ENCODE results near the gene LARP1B.
"Not testable (repeated sequence)": the region's sequence is repeated elsewhere in the genome, so short reads cannot be mapped to it uniquely, and the experiment has no call there.

The LARP1B gene

DNA sequence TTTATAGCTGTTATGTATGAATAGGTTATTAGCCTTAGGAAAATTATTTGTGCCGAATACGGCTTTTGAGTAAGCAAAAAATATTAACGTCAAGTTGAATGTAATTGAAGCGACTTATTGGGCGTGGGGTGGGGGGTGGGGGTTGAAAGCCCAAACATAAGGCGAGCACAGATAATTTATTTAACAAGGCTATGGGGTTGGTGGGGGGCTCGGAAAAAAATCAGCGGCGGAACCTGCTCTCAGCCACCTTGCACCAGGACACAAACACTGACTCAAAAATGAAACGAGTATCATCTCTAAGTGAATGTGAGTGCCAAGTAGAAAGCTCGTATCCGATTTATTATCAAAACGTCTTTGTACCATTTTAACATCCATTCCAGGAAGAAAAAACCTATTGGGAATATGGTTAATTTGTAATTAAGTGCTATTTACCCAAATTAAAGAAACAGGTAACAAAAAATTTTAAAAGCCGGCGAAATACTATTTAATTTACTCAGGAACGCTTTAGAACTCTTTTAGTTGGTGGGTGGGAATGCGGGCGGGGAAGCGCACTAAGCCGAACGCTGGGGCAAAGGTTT lies 902 bp upstream of the LARP1B start:
- Histone ChIP-seq H3K4me1 (ENCODE audit: control insufficient read depth, insufficient read depth, low read length) (no peaks in the 10 kb centered on the region), H3K4me3 (ENCODE audit: low read depth, low read length) (peak overlapping the region; percentile 85), H3K27me3 (ENCODE audit: control insufficient read depth, insufficient read depth, low read length) (no peaks in the 10 kb centered on the region), H3K9me3 (ENCODE audit: control insufficient read depth, insufficient read depth, low read length) (no peaks in the 10 kb centered on the region), H3K36me3 (ENCODE audit: control insufficient read depth, insufficient read depth, low read length) (no peaks in the 10 kb centered on the region), H3K9ac (ENCODE audit: low read depth, low read length) (no peak overlapping the region)

DNA sequence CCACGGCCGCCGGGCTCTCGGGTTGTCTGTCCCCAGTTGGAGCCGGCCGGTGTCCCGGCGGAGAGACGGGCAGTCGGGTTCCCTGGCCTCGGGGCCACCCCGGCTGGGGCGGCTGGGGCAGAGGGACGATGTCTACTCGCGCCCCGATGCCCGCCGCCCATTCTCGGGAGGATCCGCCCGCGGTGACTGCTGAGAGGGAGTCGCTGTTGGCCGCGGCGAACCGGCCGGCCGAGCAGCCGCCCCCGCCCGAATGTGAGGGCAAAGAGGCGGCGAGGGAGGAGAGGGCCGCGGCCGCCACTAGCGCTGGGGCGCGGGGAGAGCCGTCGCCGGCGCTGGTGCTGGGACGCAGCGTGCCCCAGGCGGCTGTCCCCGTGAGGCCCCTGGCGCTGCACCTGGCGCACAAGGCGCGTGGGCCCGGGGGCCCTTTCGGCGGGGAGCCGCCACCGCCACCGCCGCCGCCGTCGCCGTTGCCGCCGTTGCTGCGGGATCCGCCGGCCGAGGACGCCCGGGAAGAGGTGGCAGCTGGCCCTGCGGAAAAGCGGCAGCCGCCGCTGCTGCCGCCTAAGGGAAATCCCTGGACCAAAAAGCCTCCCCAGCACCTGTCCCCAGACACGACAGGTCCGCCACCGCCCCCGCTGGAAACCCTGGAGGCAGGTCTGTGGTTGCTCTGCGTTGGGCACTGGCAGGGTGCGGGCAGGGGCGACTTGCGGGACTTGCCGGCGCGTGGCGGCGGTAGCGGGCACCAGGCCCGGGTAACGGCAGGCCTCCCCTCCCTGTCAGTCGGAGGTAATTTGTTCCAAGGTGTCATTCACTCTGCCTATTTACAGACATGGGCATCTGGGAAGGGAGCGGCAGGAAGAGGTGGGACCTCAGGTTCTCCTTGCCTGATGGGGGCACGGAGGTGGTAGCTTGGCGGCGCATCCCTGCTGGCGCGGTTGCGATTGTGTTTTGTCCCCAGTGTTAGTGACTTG lies 739 bp downstream of the LARP1B start:
- Histone ChIP-seq H3K36me3 (ENCODE audit: control insufficient read depth, insufficient read depth, low read length) (no peaks in the 10 kb centered on the region), H3K4me3 (ENCODE audit: low read depth, low read length) (peak overlapping the region; percentile 85), H3K9me3 (ENCODE audit: control insufficient read depth, insufficient read depth, low read length) (no peaks in the 10 kb centered on the region), H3K9ac (ENCODE audit: low read depth, low read length) (peak overlapping the region; percentile 16), H3K4me1 (ENCODE audit: control insufficient read depth, insufficient read depth, low read length) (no peaks in the 10 kb centered on the region), H3K27me3 (ENCODE audit: control insufficient read depth, insufficient read depth, low read length) (no peaks in the 10 kb centered on the region)

GRCh38 chr4:128066453-128066820 lies 5.3 kb downstream of the LARP1B start:
- not testable (repeated sequence) for H3K4me1 ChIP-seq (ENCODE audit: control insufficient read depth, insufficient read depth, low read length); H3K36me3 ChIP-seq (ENCODE audit: control insufficient read depth, insufficient read depth, low read length); H3K4me3 ChIP-seq (ENCODE audit: low read depth, low read length); H3K9me3 ChIP-seq (ENCODE audit: control insufficient read depth, insufficient read depth, low read length); H3K9ac ChIP-seq (ENCODE audit: low read depth, low read length); H3K27me3 ChIP-seq (ENCODE audit: control insufficient read depth, insufficient read depth, low read length)

GRCh38 chr4:128068918-128069317 lies 7.8 kb downstream of the LARP1B start:
- no peaks in the 10 kb centered on the region for H3K27me3 ChIP-seq (ENCODE audit: control insufficient read depth, insufficient read depth, low read length)

DNA sequence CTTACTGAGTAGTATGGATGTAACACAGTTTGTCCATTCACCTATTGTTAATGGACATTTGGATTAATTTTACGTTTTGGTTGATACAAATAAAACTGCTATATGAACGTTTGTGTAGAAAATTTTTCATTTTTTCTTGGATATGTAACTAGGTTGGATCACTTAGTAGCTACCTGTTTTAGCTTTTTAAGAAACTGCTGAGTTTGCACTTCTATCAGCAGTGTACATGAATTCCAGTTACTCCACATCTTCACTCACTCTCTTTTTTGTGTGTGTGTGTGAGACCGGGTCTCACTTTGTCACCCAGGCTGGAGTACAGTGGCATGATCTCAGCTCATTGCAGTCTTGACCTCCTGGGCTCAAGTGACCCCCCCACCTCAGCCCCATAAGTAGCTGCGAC lies 15.4 kb downstream of the LARP1B start:
- Histone ChIP-seq H3K9ac (ENCODE audit: low read depth, low read length) (no peak overlapping the region), H3K27me3 (ENCODE audit: control insufficient read depth, insufficient read depth, low read length) (no peaks in the 10 kb centered on the region), H3K9me3 (ENCODE audit: control insufficient read depth, insufficient read depth, low read length) (no peaks in the 10 kb centered on the region), H3K4me3 (ENCODE audit: low read depth, low read length) (no peak overlapping the region), H3K4me1 (ENCODE audit: control insufficient read depth, insufficient read depth, low read length) (no peaks in the 10 kb centered on the region), H3K36me3 (ENCODE audit: control insufficient read depth, insufficient read depth, low read length) (peaks cover 10% of the 10 kb centered on the region)

More at GRCh38 chr4:128068918-128069317, 7.8 kb downstream of the LARP1B start:
- no peak overlapping the region for H3K9ac ChIP-seq (ENCODE audit: low read depth, low read length)
- H3K9me3 ChIP-seq (ENCODE audit: control insufficient read depth, insufficient read depth, low read length) = no peaks in the 10 kb centered on the region
- H3K4me3 ChIP-seq (ENCODE audit: low read depth, low read length) = no peak overlapping the region
- H3K36me3 ChIP-seq (ENCODE audit: control insufficient read depth, insufficient read depth, low read length) = no peaks in the 10 kb centered on the region
- H3K4me1 ChIP-seq (ENCODE audit: control insufficient read depth, insufficient read depth, low read length) = no peaks in the 10 kb centered on the region

DNA sequence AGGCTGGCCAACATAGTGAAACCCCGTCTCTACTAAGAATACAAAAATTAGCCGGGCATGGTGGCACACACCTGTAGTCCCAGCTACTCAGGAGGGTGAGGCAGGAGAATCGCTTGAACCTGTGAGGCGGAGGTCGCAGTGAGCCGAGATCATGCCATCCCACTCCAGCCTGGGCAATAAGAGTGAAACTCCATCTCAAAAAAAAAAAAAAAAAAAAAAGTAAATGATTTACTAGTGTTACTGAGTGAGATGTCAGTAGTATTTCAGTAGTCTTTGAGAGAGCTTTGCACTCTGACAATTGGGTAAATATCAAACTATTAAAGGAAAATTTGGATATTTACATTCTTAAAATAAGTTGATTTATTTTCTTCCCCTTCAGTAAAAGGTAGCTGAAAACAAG lies 34.2 kb downstream of the LARP1B start:
- H3K27me3 ChIP-seq (ENCODE audit: control insufficient read depth, insufficient read depth, low read length); H3K36me3 ChIP-seq (ENCODE audit: control insufficient read depth, insufficient read depth, low read length); H3K4me3 ChIP-seq (ENCODE audit: low read depth, low read length); H3K9ac ChIP-seq (ENCODE audit: low read depth, low read length); H3K9me3 ChIP-seq (ENCODE audit: control insufficient read depth, insufficient read depth, low read length); H3K4me1 ChIP-seq (ENCODE audit: control insufficient read depth, insufficient read depth, low read length): not testable (repeated sequence)

GRCh38 chr4:128107766-128108165 lies 46.7 kb downstream of the LARP1B start:
- Histone ChIP-seq H3K27me3 (ENCODE audit: control insufficient read depth, insufficient read depth, low read length) (no peaks in the 10 kb centered on the region), H3K4me3 (ENCODE audit: low read depth, low read length) (no peak overlapping the region), H3K9ac (ENCODE audit: low read depth, low read length) (no peak overlapping the region), H3K4me1 (ENCODE audit: control insufficient read depth, insufficient read depth, low read length) (no peaks in the 10 kb centered on the region), H3K9me3 (ENCODE audit: control insufficient read depth, insufficient read depth, low read length) (no peaks in the 10 kb centered on the region), H3K36me3 (ENCODE audit: control insufficient read depth, insufficient read depth, low read length) (no peaks in the 10 kb centered on the region)

DNA sequence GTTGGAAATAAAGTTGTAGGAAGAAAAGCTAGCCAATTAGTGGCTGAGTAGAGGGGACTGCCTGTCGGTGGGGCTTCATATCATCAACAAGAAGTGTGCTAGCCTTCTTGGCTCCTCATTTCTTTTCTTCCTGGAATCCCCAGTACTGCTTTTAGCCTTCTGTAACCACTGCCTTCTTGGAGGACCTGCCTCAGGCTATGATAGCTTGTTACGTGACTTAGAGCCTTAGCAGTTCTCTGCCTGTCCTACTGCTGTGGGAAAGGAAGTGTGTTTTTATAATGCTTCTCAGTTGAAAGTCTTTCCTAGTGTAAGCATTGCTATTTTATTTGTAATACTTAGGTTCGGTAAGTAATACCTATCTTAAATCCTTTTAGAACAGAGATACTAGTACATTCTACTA lies 61.9 kb downstream of the LARP1B start:
- no peaks in the 10 kb centered on the region for H3K36me3 ChIP-seq (ENCODE audit: control insufficient read depth, insufficient read depth, low read length)

DNA sequence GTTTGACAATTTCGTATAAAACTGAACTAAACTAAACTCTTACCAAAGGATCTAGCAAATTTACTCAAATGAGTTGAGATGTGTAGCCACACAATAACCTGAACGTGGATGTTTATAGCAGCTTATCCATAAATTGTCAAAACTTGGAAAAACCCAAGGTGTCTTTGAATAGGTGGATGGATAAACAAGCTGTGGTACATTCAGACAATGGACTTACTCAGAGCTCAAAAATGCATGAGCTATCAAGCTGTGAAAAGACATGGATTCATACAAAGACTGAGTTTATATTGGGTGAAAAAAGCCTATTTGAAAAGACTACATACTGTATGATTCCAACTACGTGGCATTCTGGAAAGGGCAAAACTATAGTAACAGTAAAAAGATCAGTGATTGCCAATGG lies 69.5 kb downstream of the LARP1B start:
- H3K9ac ChIP-seq (ENCODE audit: low read depth, low read length) = no peak overlapping the region
- H3K4me3 ChIP-seq (ENCODE audit: low read depth, low read length) = no peak overlapping the region
- H3K27me3 ChIP-seq (ENCODE audit: control insufficient read depth, insufficient read depth, low read length) = no peaks in the 10 kb centered on the region
- H3K9me3 ChIP-seq (ENCODE audit: control insufficient read depth, insufficient read depth, low read length) = no peaks in the 10 kb centered on the region
- H3K4me1 ChIP-seq (ENCODE audit: control insufficient read depth, insufficient read depth, low read length) = no peaks in the 10 kb centered on the region
- no peaks in the 10 kb centered on the region for H3K36me3 ChIP-seq (ENCODE audit: control insufficient read depth, insufficient read depth, low read length)

More for the DNA sequence above, 61.9 kb downstream of the LARP1B start:
- Histone ChIP-seq H3K9me3 (ENCODE audit: control insufficient read depth, insufficient read depth, low read length) (no peaks in the 10 kb centered on the region), H3K4me3 (ENCODE audit: low read depth, low read length) (no peak overlapping the region), H3K4me1 (ENCODE audit: control insufficient read depth, insufficient read depth, low read length) (no peaks in the 10 kb centered on the region), H3K9ac (ENCODE audit: low read depth, low read length) (no peak overlapping the region), H3K27me3 (ENCODE audit: control insufficient read depth, insufficient read depth, low read length) (no peaks in the 10 kb centered on the region)

DNA sequence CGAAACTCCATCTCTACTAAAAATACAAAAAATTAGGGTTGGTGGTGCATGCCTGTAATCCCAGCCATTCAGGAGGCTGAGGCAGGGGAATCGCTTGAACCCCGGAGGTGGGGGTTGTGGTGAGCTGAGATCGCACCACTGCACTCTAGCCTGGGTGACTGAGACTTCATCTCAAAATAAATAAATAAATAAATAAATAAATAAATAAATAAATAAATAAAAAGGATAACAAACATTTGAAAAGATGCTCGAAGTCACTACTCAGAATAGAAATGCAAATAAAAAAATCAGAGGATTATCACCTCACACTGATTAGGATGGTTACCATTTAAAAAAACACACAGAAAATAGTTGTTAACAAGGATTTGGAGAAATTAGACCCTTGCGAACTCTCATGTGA lies 73.8 kb downstream of the LARP1B start:
- no peaks in the 10 kb centered on the region for H3K27me3 ChIP-seq (ENCODE audit: control insufficient read depth, insufficient read depth, low read length)
- no peak overlapping the region for H3K9ac ChIP-seq (ENCODE audit: low read depth, low read length)
- H3K4me3 ChIP-seq (ENCODE audit: low read depth, low read length) = no peak overlapping the region
- H3K36me3 ChIP-seq (ENCODE audit: control insufficient read depth, insufficient read depth, low read length) = no peaks in the 10 kb centered on the region
- no peaks in the 10 kb centered on the region for H3K9me3 ChIP-seq (ENCODE audit: control insufficient read depth, insufficient read depth, low read length)
- H3K4me1 ChIP-seq (ENCODE audit: control insufficient read depth, insufficient read depth, low read length) = no peaks in the 10 kb centered on the region

- H3K27me3 ChIP-seq (ENCODE audit: control insufficient read depth, insufficient read depth, low read length) = no peaks in the 10 kb centered on the region
- H3K9me3 ChIP-seq (ENCODE audit: control insufficient read depth, insufficient read depth, low read length) = no peaks in the 10 kb centered on the region
- no peak overlapping the region for H3K4me3 ChIP-seq (ENCODE audit: low read depth, low read length)
- H3K9ac ChIP-seq (ENCODE audit: low read depth, low read length) = no peak overlapping the region
- H3K36me3 ChIP-seq (ENCODE audit: control insufficient read depth, insufficient read depth, low read length) = no peaks in the 10 kb centered on the region
- H3K4me1 ChIP-seq (ENCODE audit: control insufficient read depth, insufficient read depth, low read length) = no peaks in the 10 kb centered on the region
Observed at GRCh38 chr4:128135391-128135790, 74.3 kb downstream of the LARP1B start.

- Histone ChIP-seq H3K36me3 (ENCODE audit: control insufficient read depth, insufficient read depth, low read length) (no peaks in the 10 kb centered on the region), H3K27me3 (ENCODE audit: control insufficient read depth, insufficient read depth, low read length) (no peaks in the 10 kb centered on the region), H3K4me3 (ENCODE audit: low read depth, low read length) (no peak overlapping the region), H3K9ac (ENCODE audit: low read depth, low read length) (no peak overlapping the region), H3K9me3 (ENCODE audit: control insufficient read depth, insufficient read depth, low read length) (no peaks in the 10 kb centered on the region), H3K4me1 (ENCODE audit: control insufficient read depth, insufficient read depth, low read length) (no peaks in the 10 kb centered on the region)
Observed at GRCh38 chr4:128141866-128142265, 80.8 kb downstream of the LARP1B start.

Data from iPS-15b (cell line).